Pancreas (tissue), 10 donors: ENCODE data around the gene NOS1AP. TPM values are rescaled to one million over a fixed set of nuclear protein-coding genes. Genes with fewer than 3 reads are reported as not detected.

Experiments used
- ATAC-seq, 4 donors: fragments of 200-7000 bp; cut with Tn5 transposase; one replicate each; pipeline versions ENCODE4 v1.8.0 to v1.9.1; 2020; ENCODE audit warnings: mild to moderate bottlenecking in 4 of 4, moderate library complexity in 4 of 4
- DNase-seq, 6 donors: peaks; one replicate each; pipeline ENCODE4 v3.0.0-alpha.2; 2020
- FAIRE-seq: peaks from 2 replicates; lab custom pipeline; 2012; peaks lifted over from hg19 to GRCh38; lab: Jason Lieb, UNC
- H3K27ac ChIP-seq, 4 donors: fragments of 200-600 bp; sonication (generic); 1 replicate in 3 of 4; 2 replicates in 1 of 4; pipeline versions ENCODE4 v1.5.0 to v1.8.0; 2020
- H3K27me3 ChIP-seq, 4 donors: fragments of 200-600 bp; one replicate each; pipeline ENCODE4 v1.8.0; 2021
- H3K36me3 ChIP-seq, 3 donors: fragments of 200-600 bp; sonication (generic) in 1 of 3; one replicate each; pipeline versions ENCODE4 v1.5.0 to v1.8.0; 2020 to 2021
- H3K4me1 ChIP-seq, 3 donors: fragments of 200-600 bp; one replicate each; pipeline ENCODE4 v1.8.0; 2021
- H3K4me3 ChIP-seq, 4 donors: fragments of 200-600 bp; sonication (generic) in 2 of 4; one replicate each; pipeline versions ENCODE4 v1.5.0 to v1.8.0; 2020 to 2021
- H3K9me3 ChIP-seq, 4 donors: fragments of 200-600 bp; one replicate each; pipeline ENCODE4 v1.8.0; 2021
- CTCF ChIP-seq, 4 donors: fragments of 200-600 bp; sonication (generic) in 3 of 4; IDR thresholded peaks; one replicate each; pipeline versions ENCODE4 v1.5.0 to v1.8.0; 2021; ENCODE audit warnings: antibody characterized with exemption in 4 of 4
- WGBS, 2 donors: extraction: QIAGEN DNeasy Blood & Tissue Kit; methylation state at CpG; one replicate each; pipeline ENCODE4 v1.1.7; 2013; 5-methylcytosine and 5-hydroxymethylcytosine counted together
- intact Hi-C, 3 donors: fragments of 100-400 bp; cut with DNase I; formaldehyde crosslinking; loops; one replicate each; pipeline versions ENCODE4 v1.11.1 to v1.14.2; 2022
- polyA plus RNA-seq, 2 donors: library from polyadenylated mRNA; stranded (reverse); fragments of 200-250 nt; gene quantifications; one replicate each; pipeline ENCODE4 v1.2.3, GENCODE V29; 2013
- total RNA-seq, 6 donors: library from RNA; stranded (reverse); fragmentation: NEBNext Ultra II Directional in 4 of 6; extraction: Animal tissue kit (Norgen Biotek cat#: 25700) in 4 of 6; gene quantifications; one replicate each; pipeline versions ENCODE4 v1.2.1 to v1.2.4, GENCODE V29; 2021 to 2023
- donor health status: healthy with polysubstance abuse.
- donor health status: DM: no; HTN: no; CAD: no; lungs with moderate emphysema.
- donor health status: DM: no; HTN: no; CAD: no.
- donor health status: control.
- donor health status: control.
- donor health status: Bipolar disorder and iron deficiency.
- donor health status: DM: yes; HTN: yes; CAD: no.
- donor health status: DM: no; HTN: no; CAD: no.
- donor health status: DM: no; HTN: no; CAD: no.
- donor health status: DM: yes; HTN: yes; CAD: no.

The NOS1AP gene
- total and polyA plus RNA-seq, 8 donors, result 0.40 to 2.8 (median 1.7) TPM

- Histone ChIP-seq H3K4me1 (no peaks in the 10 kb centered on the region), H3K36me3 (no peaks in the 10 kb centered on the region), H3K27me3 (no peaks in the 10 kb centered on the region), H3K9me3 (no peaks in the 10 kb centered on the region), H3K27ac (no peak overlapping the region), H3K4me3 (no peak overlapping the region)
- ATAC-seq (no peak), FAIRE-seq (no peak), DNase-seq (no peak)
- no peak for TF ChIP-seq CTCF (IDR thresholded peaks at IDR 0.05)
- WGBS, 2 donors, result 91 to 95% methylated on average over 9 of the region's 9 CpGs
- intact Hi-C loops, result no loop called here
These were observed 283.6 kb downstream of the NOS1AP start for GRCh38 chr1:162353078-162353477.

- H3K27ac ChIP-seq, result no peak overlapping the region
- ATAC-seq, result no peak
- H3K9me3 ChIP-seq, result no peaks in the 10 kb centered on the region
These were observed 284.2 kb downstream of the NOS1AP start for GRCh38 chr1:162353702-162354101.

GRCh38 chr1:162357681-162358266 lies 288.3 kb downstream of the NOS1AP start:
- Histone ChIP-seq H3K4me3 (no peak overlapping the region), H3K4me1 (no peaks in the 10 kb centered on the region), H3K27me3 (no peaks in the 10 kb centered on the region), H3K36me3 (no peaks in the 10 kb centered on the region), H3K9me3 (no peaks in the 10 kb centered on the region), H3K27ac (no peak overlapping the region)
- intact Hi-C loops, result no loop called here
- ATAC-seq (peak in 2 of 4 donors; percentile 36 to 48), DNase-seq (no peak), FAIRE-seq (no peak)
- peak in 1 of 4 donors; percentile 8 for TF ChIP-seq CTCF (IDR thresholded peaks at IDR 0.05)
- 60 to 69% methylated on average over 5 of the region's 5 CpGs for WGBS, 2 donors

More at GRCh38 chr1:162353702-162354101, 284.2 kb downstream of the NOS1AP start:
- H3K27me3 ChIP-seq, result no peaks in the 10 kb centered on the region
- TF ChIP-seq CTCF (IDR thresholded peaks at IDR 0.05), result no peak
- no peaks in the 10 kb centered on the region for H3K36me3 ChIP-seq
- no peak for FAIRE-seq
- WGBS, 2 donors, result 84 to 85% methylated on average over 5 of the region's 5 CpGs
- intact Hi-C loops, result no loop called here
- DNase-seq, result no peak
- no peaks in the 10 kb centered on the region for H3K4me1 ChIP-seq
- H3K4me3 ChIP-seq, result no peak overlapping the region

- DNase-seq, result no peak
- H3K4me1 ChIP-seq, result no peaks in the 10 kb centered on the region
- H3K9me3 ChIP-seq, result no peaks in the 10 kb centered on the region
- 84 to 96% methylated on average over 1 of the region's 1 CpG for WGBS, 2 donors
- no peaks in the 10 kb centered on the region for H3K27me3 ChIP-seq
- H3K36me3 ChIP-seq, result no peaks in the 10 kb centered on the region
- no peak for ATAC-seq
- H3K27ac ChIP-seq, result no peak overlapping the region
- intact Hi-C loops, result no loop called here
- H3K4me3 ChIP-seq, result no peak overlapping the region
- no peak for TF ChIP-seq CTCF (IDR thresholded peaks at IDR 0.05)
- no peak for FAIRE-seq
These were observed 289.4 kb downstream of the NOS1AP start for GRCh38 chr1:162358928-162359327.

GRCh38 chr1:162359523-162360236 lies 290.2 kb downstream of the NOS1AP start:
- no peak for TF ChIP-seq CTCF (IDR thresholded peaks at IDR 0.05)
- H3K4me3 ChIP-seq, result no peak overlapping the region
- no peaks in the 10 kb centered on the region for H3K27me3 ChIP-seq
- FAIRE-seq (no peak), DNase-seq (no peak), ATAC-seq (no peak)
- no peaks in the 10 kb centered on the region for H3K36me3 ChIP-seq
- H3K4me1 ChIP-seq, result no peaks in the 10 kb centered on the region
- 79 to 87% methylated on average over 10 of the region's 10 CpGs for WGBS, 2 donors
- intact Hi-C loops, result no loop called here
- H3K9me3 ChIP-seq, result no peaks in the 10 kb centered on the region
- no peak overlapping the region for H3K27ac ChIP-seq
